BJ (cell line): ENCODE results near the gene NOL12. TPM values are rescaled to one million over a fixed set of nuclear protein-coding genes. Genes with fewer than 3 reads are reported as not detected.
"Not testable (repeated sequence)": the region's sequence is repeated elsewhere in the genome, so short reads cannot be mapped to it uniquely, and the experiment has no call there.

Source experiments
- CTCF ChIA-PET: fragments of 350-600 bp; formaldehyde crosslinking; extraction: SDS; loops from one replicate; lab custom pipeline; 2021; ENCODE audit warnings: antibody characterized with exemption, inconsistent platforms; lab: Yijun Ruan, JAX
- POLR2A ChIA-PET: fragments of 300-600 bp; sonication (Branson Sonifier 250); formaldehyde crosslinking; extraction: SDS; loops from one replicate; lab custom pipeline; 2021; ENCODE audit warnings: antibody characterized with exemption; lab: Charles Lee
- DNase-seq: peaks from one replicate; pipeline ENCODE4 v3.0.0-alpha.2; 2011; ENCODE audit warnings: low read depth
- H3K27me3 ChIP-seq: 2 replicates; pipeline ENCODE4 v1.6.0; 2011; ENCODE audit warnings: low read length; ENCODE audit not compliant: control insufficient read depth, insufficient read depth
- H3K36me3 ChIP-seq: 2 replicates; pipeline ENCODE4 v1.5.1; 2011; ENCODE audit warnings: low read length; ENCODE audit not compliant: control insufficient read depth, insufficient read depth
- H3K4me3 ChIP-seq: 2 replicates; pipeline ENCODE4 v1.5.1; 2011; ENCODE audit warnings: low read depth, mild to moderate bottlenecking, control low read depth, low read length
- CTCF ChIP-seq: IDR thresholded peaks from 2 replicates; pipeline ENCODE4 v1.5.1; 2011; ENCODE audit warnings: low read depth, mild to moderate bottlenecking, control low read depth, inconsistent platforms, low read length, moderate library complexity; ENCODE audit not compliant: insufficient read depth
- polyA plus RNA-seq: library from polyadenylated mRNA; depleted of rRNA; stranded (reverse); fragments of >200 nt; gene quantifications from 2 replicates; pipeline ENCODE4 v1.2.3, GENCODE V29; 2011

NOL12 gene
- polyA plus RNA-seq, 1 experiment: 16.5 TPM

GRCh38 chr22:37690407-37690806, 4.3 kb downstream of the NOL12 start:
- POLR2A ChIA-PET: no interaction called here
- TF ChIP-seq CTCF: no peak
- Histone ChIP-seq H3K4me3 (no peak overlapping the region), H3K27me3 (no peaks in the 10 kb centered on the region), H3K36me3 (peaks cover 24% of the 10 kb centered on the region)
- no peak for DNase-seq
- CTCF ChIA-PET: no interaction called here

GRCh38 chr22:37690901-37691504, 4.9 kb downstream of the NOL12 start:
- TF ChIP-seq CTCF: no peak
- H3K27me3 ChIP-seq: no peaks in the 10 kb centered on the region
- no peak for DNase-seq
- POLR2A ChIA-PET: interaction anchor here (0.6 kb wide), 1 partner anchor 1629 kb away, joined by 5 read pairs; no protein-coding TSS in a partner anchor
- CTCF ChIA-PET: interaction anchor here (0.6 kb wide), 1 partner anchor 48 kb away, joined by 3 read pairs; no protein-coding TSS in a partner anchor
- H3K36me3 ChIP-seq: peaks cover 24% of the 10 kb centered on the region
- no peak overlapping the region for H3K4me3 ChIP-seq

- Histone ChIP-seq H3K36me3 (peaks cover 24% of the 10 kb centered on the region), H3K4me3 (no peak overlapping the region), H3K27me3 (no peaks in the 10 kb centered on the region)
- no peak for TF ChIP-seq CTCF
- CTCF ChIA-PET: interaction anchor here (1.0 to 3.2 kb wide), 2 partner anchors 50 to 59 kb away, joined by 3 to 15 read pairs; no protein-coding TSS in a partner anchor
- DNase-seq: no peak
- POLR2A ChIA-PET: no interaction called here
Observed at GRCh38 chr22:37692627-37693285, 6.6 kb downstream of the NOL12 start.

- H3K27me3 ChIP-seq, DNase-seq, POLR2A ChIA-PET, H3K4me3 ChIP-seq: not testable (repeated sequence)
- H3K36me3 ChIP-seq: peaks cover 18% of the 10 kb centered on the region
- CTCF ChIA-PET: interaction anchor here (1.0 to 3.2 kb wide), 2 partner anchors 51 to 61 kb away, joined by 3 to 15 read pairs; no protein-coding TSS in a partner anchor
Observed at GRCh38 chr22:37694131-37694530, 8.0 kb downstream of the NOL12 start.

- peaks cover 13% of the 10 kb centered on the region for H3K36me3 ChIP-seq
- not testable (repeated sequence) for H3K4me3 ChIP-seq, DNase-seq, H3K27me3 ChIP-seq
- CTCF ChIA-PET: interaction anchor here (0.6 to 3.1 kb wide), 6 partner anchors 15 to 96 kb away, joined by 3 to 13 read pairs (median 6); no protein-coding TSS in a partner anchor
- POLR2A ChIA-PET: interaction anchor here (0.5 to 1.0 kb wide), 2 partner anchors 11 to 38 kb away, joined by 3 to 4 read pairs; partner anchors contain the start of gene PDXP
Observed at GRCh38 chr22:37696260-37696656, 10.1 kb downstream of the NOL12 start.
